Measurements from ENCODE around the gene NR3C2. TPM values are rescaled to one million over a fixed set of nuclear protein-coding genes. Genes with fewer than 3 reads are reported as not detected.

NR3C2 gene
- total and polyA plus RNA-seq, 12 donors, result 1.1 to 19.8 (median 11.7) TPM

GRCh38 chr4:148266240-148266639, 176.0 kb downstream of the NR3C2 start:
- no peaks in the 10 kb centered on the region for H3K36me3 ChIP-seq (replicated peaks in 1 of 2)
- TF ChIP-seq POLR2A (IDR thresholded peaks at IDR 0.05) (no peak), CTCF (IDR thresholded peaks at IDR 0.05) (no peak)
- no peak for DNase-seq
- H3K9me3 ChIP-seq (replicated peaks in 1 of 3), result no peaks in the 10 kb centered on the region
- no peak overlapping the region for H3K4me3 ChIP-seq
- H3K27ac ChIP-seq, result no peak overlapping the region
- intact Hi-C loops (cut with DNase I), result no loop called here
- 89 to 97% (median 95%) methylated on average over 7 of the region's 7 CpGs for WGBS, 4 donors
- H3K27me3 ChIP-seq, result no peaks in the 10 kb centered on the region
- no peaks in the 10 kb centered on the region for H3K4me1 ChIP-seq (replicated peaks in 1 of 2)

DNA sequence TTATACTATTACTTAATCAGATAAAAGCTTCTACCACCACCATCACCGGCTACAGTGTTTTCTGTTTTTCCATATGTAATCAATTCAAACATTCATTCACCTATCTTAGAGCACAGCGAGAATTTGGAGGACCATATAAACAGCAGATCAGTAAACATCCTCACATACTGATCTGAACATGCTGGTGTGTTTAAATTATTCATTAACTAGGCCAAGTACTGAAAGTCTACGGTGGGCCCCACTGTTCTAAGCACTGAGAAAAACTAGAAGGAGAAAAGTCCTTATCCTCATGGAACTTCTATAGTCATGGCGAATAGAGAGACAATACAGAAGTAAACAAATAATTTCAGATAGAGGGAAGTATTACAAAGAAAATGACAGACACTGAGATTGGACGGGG, 176.6 kb downstream of the NR3C2 start:
- intact Hi-C loops (cut with DNase I), result no loop called here
- no peaks in the 10 kb centered on the region for H3K27me3 ChIP-seq
- WGBS, 4 donors, result 95 to 98% (median 97%) methylated on average over 5 of the region's 5 CpGs
- H3K4me1 ChIP-seq (replicated peaks in 1 of 2), result no peaks in the 10 kb centered on the region
- no peak overlapping the region for H3K27ac ChIP-seq
- TF ChIP-seq POLR2A (IDR thresholded peaks at IDR 0.05), result no peak
- no peak for TF ChIP-seq CTCF (IDR thresholded peaks at IDR 0.05)
- H3K4me3 ChIP-seq, result no peak overlapping the region
- no peaks in the 10 kb centered on the region for H3K36me3 ChIP-seq (replicated peaks in 1 of 2)
- H3K9me3 ChIP-seq (replicated peaks in 1 of 3), result no peaks in the 10 kb centered on the region
- no peak for DNase-seq

GRCh38 chr4:148263802-148264201, 178.4 kb downstream of the NR3C2 start:
- no peaks in the 10 kb centered on the region for H3K27me3 ChIP-seq
- no peak for DNase-seq
- no peak for TF ChIP-seq CTCF (IDR thresholded peaks at IDR 0.05)
- TF ChIP-seq POLR2A (IDR thresholded peaks at IDR 0.05), result no peak
- H3K27ac ChIP-seq, result no peak overlapping the region
- 87 to 94% (median 90%) methylated on average over 2 of the region's 2 CpGs for WGBS, 4 donors
- H3K4me3 ChIP-seq, result no peak overlapping the region
- H3K9me3 ChIP-seq (replicated peaks in 1 of 3), result no peaks in the 10 kb centered on the region
- H3K4me1 ChIP-seq (replicated peaks in 1 of 2), result no peaks in the 10 kb centered on the region
- intact Hi-C loops (cut with DNase I), result no loop called here
- no peaks in the 10 kb centered on the region for H3K36me3 ChIP-seq (replicated peaks in 1 of 2)

DNA sequence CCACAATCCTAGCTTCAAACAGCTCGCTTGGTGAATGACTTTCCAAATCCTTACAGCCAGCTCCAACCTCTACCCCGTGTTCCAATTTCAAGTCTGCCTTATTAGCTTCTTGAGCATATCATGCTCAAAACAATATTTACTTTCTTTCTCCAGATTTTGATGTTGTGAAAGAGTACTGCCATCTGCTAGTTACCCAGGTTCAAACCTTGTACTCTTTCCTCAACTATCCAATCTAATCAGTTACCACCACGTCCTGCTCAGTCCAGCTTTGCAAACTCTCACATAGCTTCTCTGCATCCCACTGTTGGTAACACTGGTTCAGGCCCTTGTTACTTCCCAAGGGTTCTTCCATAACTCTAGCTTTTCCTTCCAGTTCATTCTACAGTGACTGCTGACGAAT, 179.1 kb downstream of the NR3C2 start:
- WGBS, 4 donors, result 93 to 97% (median 94%) methylated on average over 4 of the region's 4 CpGs
- intact Hi-C loops (cut with DNase I), result no loop called here
- TF ChIP-seq POLR2A (IDR thresholded peaks at IDR 0.05) (no peak), CTCF (IDR thresholded peaks at IDR 0.05) (no peak)

More for the DNA sequence above, 179.1 kb downstream of the NR3C2 start:
- no peaks in the 10 kb centered on the region for H3K4me1 ChIP-seq (replicated peaks in 1 of 2)
- no peaks in the 10 kb centered on the region for H3K27me3 ChIP-seq
- no peak overlapping the region for H3K4me3 ChIP-seq
- no peak for DNase-seq
- H3K9me3 ChIP-seq (replicated peaks in 1 of 3), result no peaks in the 10 kb centered on the region
- no peaks in the 10 kb centered on the region for H3K36me3 ChIP-seq (replicated peaks in 1 of 2)
- no peak overlapping the region for H3K27ac ChIP-seq

Data from adrenal gland (tissue), 12 donors.